Keratinocyte (primary cell): ENCODE measurements around the gene ANKRD18A. TPM values are rescaled to one million over a fixed set of nuclear protein-coding genes. Genes with fewer than 3 reads are reported as not detected.

Experiments used
- DNase-seq: peaks from one replicate; pipeline ENCODE4 v3.0.0-alpha.2; 2011; ENCODE audit warnings: low read depth, missing footprints, low spot score
- FAIRE-seq: peaks from 2 replicates; lab custom pipeline; 2011; peaks lifted over from hg19 to GRCh38; lab: Jason Lieb, UNC
- H2AFZ ChIP-seq: 2 replicates; pipeline ENCODE4 v1.6.0; 2012; ENCODE audit warnings: low read length, control low read depth, inconsistent platforms; ENCODE audit not compliant: control insufficient read depth
- H3K27ac ChIP-seq: 2 replicates; pipeline ENCODE4 v1.5.1; 2011; ENCODE audit warnings: low read length; ENCODE audit not compliant: control insufficient read depth, insufficient read depth
- H3K27me3 ChIP-seq: 3 replicates; pipeline ENCODE4 v1.6.0; 2011; ENCODE audit warnings: low read length; ENCODE audit not compliant: control insufficient read depth, insufficient read depth; ENCODE audit errors: extremely low read depth
- H3K36me3 ChIP-seq, 2 experiments: 2 replicates in 1 of 2; 3 replicates in 1 of 2; pipeline ENCODE4 v1.5.1; 2011; ENCODE audit warnings: low read length in 2 of 2, mild to moderate bottlenecking in 1 of 2; ENCODE audit not compliant: control insufficient read depth in 2 of 2, insufficient read depth in 2 of 2; ENCODE audit errors: extremely low read depth in 1 of 2
- H3K4me1 ChIP-seq: 3 replicates; pipeline ENCODE4 v1.5.1; 2011; ENCODE audit warnings: low read length; ENCODE audit not compliant: control insufficient read depth, insufficient read depth; ENCODE audit errors: extremely low read depth
- H3K4me2 ChIP-seq: 3 replicates; pipeline ENCODE4 v1.6.0; 2011; ENCODE audit warnings: low read depth, low read length; ENCODE audit not compliant: control insufficient read depth, insufficient read depth; ENCODE audit errors: extremely low read depth
- H3K4me3 ChIP-seq, 3 experiments: fragments of 200-600 bp in 1 of 3; sonication (generic) in 1 of 3; 2 replicates in 2 of 3; 3 replicates in 1 of 3; pipeline ENCODE4 v1.5.1; 2011 to 2016; ENCODE audit warnings: low read length in 3 of 3, mild to moderate bottlenecking in 3 of 3, control low read depth in 2 of 3, inconsistent platforms in 1 of 3, low read depth in 1 of 3, mixed read lengths in 1 of 3, mixed run types in 1 of 3, moderate library complexity in 1 of 3; ENCODE audit not compliant: control insufficient read depth in 2 of 3, insufficient read depth in 2 of 3; ENCODE audit errors: extremely low read depth in 1 of 3
- H3K79me2 ChIP-seq: 2 replicates; pipeline ENCODE4 v1.6.0; 2012; ENCODE audit warnings: low read length; ENCODE audit not compliant: control insufficient read depth, insufficient read depth
- H3K9ac ChIP-seq: 3 replicates; pipeline ENCODE4 v1.6.0; 2011; ENCODE audit warnings: low read length; ENCODE audit not compliant: control insufficient read depth, insufficient read depth; ENCODE audit errors: extremely low read depth
- H3K9me1 ChIP-seq: 3 replicates; pipeline ENCODE4 v1.6.0; 2011; ENCODE audit warnings: low read length; ENCODE audit not compliant: control insufficient read depth, insufficient read depth; ENCODE audit errors: extremely low read depth
- H3K9me3 ChIP-seq: 2 replicates; pipeline ENCODE4 v1.5.1; 2012; ENCODE audit warnings: low read depth, low read length; ENCODE audit not compliant: control insufficient read depth
- H4K20me1 ChIP-seq: 3 replicates; pipeline ENCODE4 v1.6.0; 2011; ENCODE audit warnings: low read length; ENCODE audit not compliant: control insufficient read depth, insufficient read depth; ENCODE audit errors: extremely low read depth
- EZH2 ChIP-seq: IDR thresholded peaks from one replicate; pipeline ENCODE4 v1.6.1; 2012; ENCODE audit warnings: inconsistent platforms, mild to moderate bottlenecking, low read length, moderate library complexity
- dilution Hi-C: fragments of 300-500 bp; cut with MboI; formaldehyde crosslinking; loops from one replicate; pipeline ENCODE4 v1.7.0; 2020; ENCODE audit warnings: low sequenced_read_pairs; ENCODE audit not compliant: extremely low pct_ligation_motif_present
- polyA plus RNA-seq, 5 experiments: library from polyadenylated mRNA; depleted of rRNA in 3 of 5; stranded (reverse) in 3 of 5; stranded (forward) in 1 of 5; unstranded in 1 of 5; fragments of >200 nt; gene quantifications; 1 replicate in 1 of 5; 2 replicates in 3 of 5; 3 replicates in 1 of 5; pipeline versions ENCODE4 v1.2.1 to v1.2.3, GENCODE V29; 2011 to 2012; ENCODE audit warnings: missing spikeins in 2 of 5, low read depth in 1 of 5, low replicate concordance in 1 of 5
- TF ChIP-seq, protein P1 (sequence below), 3 experiments: IDR thresholded peaks in 1 of 3; conservative IDR thresholded peaks in 1 of 3; optimal IDR thresholded peaks in 1 of 3; 2 replicates in 2 of 3; 3 replicates in 1 of 3; pipeline versions ENCODE3 to v1.5.1; 2011; ENCODE audit warnings: low read length in 3 of 3, mild to moderate bottlenecking in 3 of 3, moderate library complexity in 2 of 3, control low read depth in 1 of 3, inconsistent platforms in 1 of 3; ENCODE audit not compliant: insufficient read depth in 2 of 3; ENCODE audit errors: extremely low read depth in 1 of 3

The ANKRD18A gene
- polyA plus RNA-seq, 1 donor (not counting 4 experiments of a cell fraction or from before 2014, with no cell fraction given): 4.5 TPM

DNA sequence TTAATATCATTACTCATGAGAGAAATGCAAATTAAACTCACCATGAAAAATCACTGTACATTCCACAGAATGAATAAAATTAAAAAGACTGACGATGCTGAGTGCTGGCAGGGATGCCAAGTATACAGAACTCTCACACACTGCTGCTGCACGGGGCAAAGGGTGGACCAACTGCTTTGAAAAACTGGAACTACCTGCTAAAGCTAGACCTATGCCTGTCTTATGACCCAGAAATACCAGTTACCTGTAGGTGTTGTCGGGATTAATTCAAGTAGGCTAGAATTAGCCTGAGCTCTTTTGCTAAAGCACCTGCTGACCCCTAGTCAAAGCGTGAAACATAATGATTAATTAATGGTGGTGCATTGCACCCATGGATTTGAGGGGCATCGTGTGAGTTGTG is 36.5 kb upstream of the ANKRD18A start:
- no peak overlapping the region for H3K9ac ChIP-seq
- no peaks in the 10 kb centered on the region for H4K20me1 ChIP-seq
- no peaks in the 10 kb centered on the region for H3K4me1 ChIP-seq
- no peak for DNase-seq
- H3K4me3 ChIP-seq: no peak overlapping the region
- H3K27ac ChIP-seq: no peak overlapping the region
- H3K79me2 ChIP-seq: no peaks in the 10 kb centered on the region
- TF ChIP-seq EZH2: no peak
- TF ChIP-seq, protein P1, sequence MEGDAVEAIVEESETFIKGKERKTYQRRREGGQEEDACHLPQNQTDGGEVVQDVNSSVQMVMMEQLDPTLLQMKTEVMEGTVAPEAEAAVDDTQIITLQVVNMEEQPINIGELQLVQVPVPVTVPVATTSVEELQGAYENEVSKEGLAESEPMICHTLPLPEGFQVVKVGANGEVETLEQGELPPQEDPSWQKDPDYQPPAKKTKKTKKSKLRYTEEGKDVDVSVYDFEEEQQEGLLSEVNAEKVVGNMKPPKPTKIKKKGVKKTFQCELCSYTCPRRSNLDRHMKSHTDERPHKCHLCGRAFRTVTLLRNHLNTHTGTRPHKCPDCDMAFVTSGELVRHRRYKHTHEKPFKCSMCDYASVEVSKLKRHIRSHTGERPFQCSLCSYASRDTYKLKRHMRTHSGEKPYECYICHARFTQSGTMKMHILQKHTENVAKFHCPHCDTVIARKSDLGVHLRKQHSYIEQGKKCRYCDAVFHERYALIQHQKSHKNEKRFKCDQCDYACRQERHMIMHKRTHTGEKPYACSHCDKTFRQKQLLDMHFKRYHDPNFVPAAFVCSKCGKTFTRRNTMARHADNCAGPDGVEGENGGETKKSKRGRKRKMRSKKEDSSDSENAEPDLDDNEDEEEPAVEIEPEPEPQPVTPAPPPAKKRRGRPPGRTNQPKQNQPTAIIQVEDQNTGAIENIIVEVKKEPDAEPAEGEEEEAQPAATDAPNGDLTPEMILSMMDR (optimal IDR thresholded peaks at IDR 0.05 in 1 of 3, IDR thresholded peaks at IDR 0.05 in 1 of 3, conservative IDR thresholded peaks at IDR 0.05 in 1 of 3; ENCODE audit: extremely low read depth in 1 of 3, insufficient read depth in 2 of 3, low read length in 3 of 3): no peak
- dilution Hi-C loops: no loop called here
- H3K9me3 ChIP-seq: no peaks in the 10 kb centered on the region
- H3K4me2 ChIP-seq: no peak overlapping the region
- no peaks in the 10 kb centered on the region for H3K36me3 ChIP-seq
- H3K9me1 ChIP-seq: no peaks in the 10 kb centered on the region
- peaks cover 8% of the 10 kb centered on the region for H3K27me3 ChIP-seq
- H2AFZ ChIP-seq: no peak overlapping the region
- no peak for FAIRE-seq

DNA sequence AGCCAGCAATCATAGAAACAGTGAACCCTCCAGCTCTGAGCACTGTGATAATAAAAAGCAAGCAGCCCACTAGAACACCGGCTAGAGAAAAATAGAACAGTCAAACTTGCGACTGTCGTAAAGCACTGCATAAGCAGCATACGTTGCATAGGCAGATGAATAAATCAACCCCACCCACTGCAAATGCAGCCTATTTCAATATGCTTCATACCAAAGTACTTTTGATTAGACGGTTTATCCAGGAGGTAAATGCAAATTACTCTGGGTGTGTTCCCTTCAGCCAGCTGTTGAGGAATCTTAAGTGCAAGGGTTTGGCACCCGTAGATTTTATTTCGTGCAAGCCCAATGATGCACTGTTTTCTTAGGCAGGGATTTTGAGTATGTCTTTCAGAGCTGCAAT is 32.1 kb upstream of the ANKRD18A start:
- Histone ChIP-seq H3K9me3 (no peaks in the 10 kb centered on the region), H3K36me3 (no peaks in the 10 kb centered on the region), H3K79me2 (no peaks in the 10 kb centered on the region), H3K27me3 (peaks cover 8% of the 10 kb centered on the region), H4K20me1 (no peaks in the 10 kb centered on the region), H2AFZ (no peak overlapping the region), H3K4me3 (no peak overlapping the region), H3K4me1 (no peaks in the 10 kb centered on the region), H3K9me1 (no peaks in the 10 kb centered on the region), H3K9ac (no peak overlapping the region), H3K27ac (no peak overlapping the region), H3K4me2 (peak overlapping the region; percentile 7)
- dilution Hi-C loops: no loop called here
- FAIRE-seq: no peak
- no peak for TF ChIP-seq EZH2
- TF ChIP-seq, protein P1 (optimal IDR thresholded peaks at IDR 0.05 in 1 of 3, IDR thresholded peaks at IDR 0.05 in 1 of 3, conservative IDR thresholded peaks at IDR 0.05 in 1 of 3; ENCODE audit: extremely low read depth in 1 of 3, insufficient read depth in 2 of 3, low read length in 3 of 3): no peak
- DNase-seq: no peak
